ENCODE measurements around the gene ZNF546. TPM values are rescaled to one million over a fixed set of nuclear protein-coding genes. Genes with fewer than 3 reads are reported as not detected.

Gene ZNF546
- total and polyA plus RNA-seq, 2 donors (not counting 3 experiments of a cell fraction or from before 2014, with no cell fraction given), result 1.0 to 4.3 TPM

DNA sequence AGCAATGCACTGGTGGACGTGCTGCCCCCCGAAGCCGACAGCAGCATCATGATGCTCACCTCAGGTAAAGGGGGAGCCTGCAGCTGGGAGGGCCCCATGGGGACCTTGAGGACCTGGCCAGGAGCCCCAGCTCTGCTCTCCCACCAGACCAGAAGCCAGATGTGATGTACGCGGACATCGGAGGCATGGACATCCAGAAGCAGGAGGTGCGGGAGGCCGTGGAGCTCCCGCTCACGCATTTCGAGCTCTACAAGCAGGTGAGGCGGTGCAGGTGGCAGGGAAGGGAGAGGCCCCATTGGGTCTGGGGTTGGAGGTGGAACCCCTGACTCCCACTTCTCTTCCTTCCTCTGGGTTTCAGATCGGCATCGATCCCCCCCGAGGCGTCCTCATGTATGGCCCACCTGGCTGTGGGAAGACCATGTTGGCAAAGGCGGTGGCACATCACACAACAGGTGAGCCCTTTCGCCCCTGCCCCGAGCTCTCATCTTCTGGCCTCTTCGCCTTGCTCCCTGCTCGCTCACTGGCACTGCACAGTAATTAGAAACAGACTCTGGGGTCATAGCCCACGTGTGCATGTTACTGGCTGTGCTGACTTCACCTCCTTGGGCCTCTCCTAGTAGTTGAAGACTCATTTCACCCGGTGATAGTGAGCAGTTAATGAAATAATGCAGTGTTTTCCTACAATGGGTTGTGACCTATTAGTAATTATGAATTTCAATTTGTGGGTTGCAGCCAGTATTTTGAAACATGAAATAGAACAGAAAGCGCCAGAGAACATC is 22.3 kb upstream of the ZNF546 start:
- Histone ChIP-seq H3K4me1 (ENCODE audit: control insufficient read depth, extremely low read depth, insufficient read depth, low read length) (peaks cover 13% of the 10 kb centered on the region), H3K9me3 (replicated peaks; ENCODE audit: control insufficient read depth, insufficient read depth, low read length) (no peaks in the 10 kb centered on the region), H3K79me2 (ENCODE audit: control insufficient read depth, insufficient read depth, low read length) (peaks cover 17% of the 10 kb centered on the region), H2AFZ (ENCODE audit: low read depth, low read length) (no peak overlapping the region), H3K9ac (replicated peaks; ENCODE audit: extremely low read depth, insufficient read depth, low read length) (no peak overlapping the region), H3K27me3 (ENCODE audit: control insufficient read depth in 2 of 2, insufficient read depth in 2 of 2, low read length in 2 of 2) (no peaks in the 10 kb centered on the region), H3K9me1 (replicated peaks; ENCODE audit: control insufficient read depth, extremely low read depth, insufficient read depth, low read length) (no peaks in the 10 kb centered on the region), H4K20me1 (replicated peaks; ENCODE audit: control insufficient read depth, extremely low read depth, insufficient read depth, low read length) (no peaks in the 10 kb centered on the region), H3K4me2 (ENCODE audit: insufficient read depth, low read length) (no peak overlapping the region), H3K36me3 (ENCODE audit: control insufficient read depth in 2 of 2, extremely low read depth in 1 of 2, insufficient read depth in 2 of 2, low read length in 2 of 2) (peaks cover 6 to 25% of the 10 kb centered on the region in 2 experiments), H3K4me3 (replicated peaks in 1 of 3; ENCODE audit: insufficient read depth in 1 of 3, low read depth in 1 of 3, low read length in 3 of 3) (no peak overlapping the region), H3K27ac (ENCODE audit: insufficient read depth, low read depth, low read length) (no peak overlapping the region)
- POLR2A ChIA-PET, result no interaction called here
- intact Hi-C loops (cut with micrococcal nuclease), result loop anchor here (5.0 kb wide), 1 partner anchor 77 kb away; no protein-coding TSS in a partner anchor
- dilution Hi-C loops (cut with MboI; ENCODE audit: extremely low pct_ligation_motif_present, low sequenced_read_pairs), result no loop called here
- TF ChIP-seq EZH2 (IDR thresholded peaks at IDR 0.05; ENCODE audit: borderline replicate concordance, low read depth, low read length, severe bottlenecking) (no peak), POLR2A (IDR thresholded peaks at IDR 0.05; ENCODE audit: low read depth, low read length) (no peak), POLR2AphosphoS5 (IDR thresholded peaks at IDR 0.05; ENCODE audit: insufficient read depth, low read depth, low read length) (no peak), JUN (IDR thresholded peaks at IDR 0.05; ENCODE audit: borderline replicate concordance, insufficient read depth, insufficient read length, low read depth) (no peak), FOS (IDR thresholded peaks at IDR 0.05; ENCODE audit: borderline replicate concordance, insufficient read depth, low read length) (no peak), GATA2 (IDR thresholded peaks at IDR 0.05; ENCODE audit: insufficient read depth, insufficient read length, low read depth, low read length) (no peak), MYC (IDR thresholded peaks at IDR 0.05; ENCODE audit: low read depth, low read length) (no peak)
- TF ChIP-seq, protein P1, sequence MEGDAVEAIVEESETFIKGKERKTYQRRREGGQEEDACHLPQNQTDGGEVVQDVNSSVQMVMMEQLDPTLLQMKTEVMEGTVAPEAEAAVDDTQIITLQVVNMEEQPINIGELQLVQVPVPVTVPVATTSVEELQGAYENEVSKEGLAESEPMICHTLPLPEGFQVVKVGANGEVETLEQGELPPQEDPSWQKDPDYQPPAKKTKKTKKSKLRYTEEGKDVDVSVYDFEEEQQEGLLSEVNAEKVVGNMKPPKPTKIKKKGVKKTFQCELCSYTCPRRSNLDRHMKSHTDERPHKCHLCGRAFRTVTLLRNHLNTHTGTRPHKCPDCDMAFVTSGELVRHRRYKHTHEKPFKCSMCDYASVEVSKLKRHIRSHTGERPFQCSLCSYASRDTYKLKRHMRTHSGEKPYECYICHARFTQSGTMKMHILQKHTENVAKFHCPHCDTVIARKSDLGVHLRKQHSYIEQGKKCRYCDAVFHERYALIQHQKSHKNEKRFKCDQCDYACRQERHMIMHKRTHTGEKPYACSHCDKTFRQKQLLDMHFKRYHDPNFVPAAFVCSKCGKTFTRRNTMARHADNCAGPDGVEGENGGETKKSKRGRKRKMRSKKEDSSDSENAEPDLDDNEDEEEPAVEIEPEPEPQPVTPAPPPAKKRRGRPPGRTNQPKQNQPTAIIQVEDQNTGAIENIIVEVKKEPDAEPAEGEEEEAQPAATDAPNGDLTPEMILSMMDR (IDR thresholded peaks at IDR 0.05; ENCODE audit: extremely low read depth in 1 of 2, insufficient read depth in 1 of 2, low read depth in 1 of 2, low read length in 2 of 2), result no peak
- TF ChIP-seq, protein P2, sequence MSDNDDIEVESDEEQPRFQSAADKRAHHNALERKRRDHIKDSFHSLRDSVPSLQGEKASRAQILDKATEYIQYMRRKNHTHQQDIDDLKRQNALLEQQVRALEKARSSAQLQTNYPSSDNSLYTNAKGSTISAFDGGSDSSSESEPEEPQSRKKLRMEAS (IDR thresholded peaks at IDR 0.05; ENCODE audit: insufficient read depth, insufficient read length), result no peak
- DNase-seq (ENCODE audit: low read depth, low spot score) (no peak), FAIRE-seq (no peak)
- CTCF ChIA-PET, result no interaction called here
- no TSS peak for BruUV-seq (replicated peaks)

All from endothelial cell of umbilical vein (primary cell).